MCF 10A (cell line): ENCODE measurements around the gene RAB12. TPM values are rescaled to one million over a fixed set of nuclear protein-coding genes. Genes with fewer than 3 reads are reported as not detected.

Experiments
- BruUV-seq: library from RNA; stranded (reverse); fragments of 400-500 nt; replicated peaks from 2 replicates; lab custom pipeline; 2021; lab: Mats Ljungman, UMichigan
- CTCF ChIA-PET: fragments of 300-600 bp; sonication (Branson Sonifier 250); formaldehyde crosslinking; extraction: SDS; loops from one replicate; lab custom pipeline; 2021; ENCODE audit warnings: antibody characterized with exemption, inconsistent platforms; lab: Yijun Ruan, JAX
- POLR2A ChIA-PET: fragments of 300-600, 350-650 bp; sonication (Branson Sonifier 250); formaldehyde crosslinking; extraction: SDS; loops from one replicate; lab custom pipeline; 2020; ENCODE audit warnings: antibody characterized with exemption, inconsistent platforms; lab: Yijun Ruan, JAX
- DNase-seq: peaks from one replicate; pipeline ENCODE4 v3.0.0-alpha.2; 2018; ENCODE audit not compliant: unreplicated experiment
- H3K27ac Mint-ChIP-seq: one replicate; pipeline ENCODE4 v1.8.0; 2022; ENCODE audit warnings: mild to moderate bottlenecking, low read depth, mixed read lengths; ENCODE audit not compliant: unreplicated experiment
- H3K27me3 Mint-ChIP-seq: one replicate; pipeline ENCODE4 v1.8.0; 2022; ENCODE audit warnings: mixed read lengths; ENCODE audit not compliant: insufficient read depth, unreplicated experiment
- H3K36me3 Mint-ChIP-seq: one replicate; pipeline ENCODE4 v1.8.0; 2022; ENCODE audit warnings: mild to moderate bottlenecking, moderate library complexity, mixed read lengths; ENCODE audit not compliant: insufficient read depth, unreplicated experiment
- H3K4me1 Mint-ChIP-seq: one replicate; pipeline ENCODE4 v1.8.0; 2022; ENCODE audit warnings: mixed read lengths; ENCODE audit not compliant: insufficient read depth, unreplicated experiment
- H3K4me3 Mint-ChIP-seq: one replicate; pipeline ENCODE4 v1.8.0; 2022; ENCODE audit warnings: mild to moderate bottlenecking, moderate library complexity, mixed read lengths; ENCODE audit not compliant: unreplicated experiment
- H3K9me3 Mint-ChIP-seq: one replicate; pipeline ENCODE4 v1.8.0; 2022; ENCODE audit warnings: mixed read lengths; ENCODE audit not compliant: unreplicated experiment
- CTCF ChIP-seq: fragments of 200-600 bp; IDR thresholded peaks from one replicate; pipeline ENCODE4 v1.8.0; 2022; ENCODE audit warnings: antibody characterized with exemption, mild to moderate bottlenecking; ENCODE audit not compliant: unreplicated experiment
- intact Hi-C: fragments of 100-400 bp; cut with micrococcal nuclease; formaldehyde crosslinking; loops from 2 replicates; pipeline ENCODE4 v1.14.1; 2022
- total RNA-seq: library from RNA; stranded (reverse); gene quantifications from 2 replicates; pipeline ENCODE4 v1.2.3, GENCODE V29; 2022

RAB12 gene
- total RNA-seq, 1 experiment from 2014 or later: 27.8 TPM

GRCh38 chr18:8684577-8684976, 75.3 kb downstream of the RAB12 start:
- no peak for TF ChIP-seq CTCF
- CTCF ChIA-PET: interaction anchor here (1.2 to 5.5 kb wide), 5 partner anchors 12 to 304 kb away, joined by 4 to 38 read pairs (median 13); no protein-coding TSS in a partner anchor
- no peak overlapping the region for H3K4me3 Mint-ChIP-seq

GRCh38 chr18:8685141-8685913, 76.1 kb downstream of the RAB12 start:
- Mint-ChIP-seq H3K4me3 (peak overlapping the region; percentile 54), H3K27ac (peak overlapping the region; percentile 92), H3K27me3 (no peaks in the 10 kb centered on the region), H3K4me1 (peaks cover 9% of the 10 kb centered on the region), H3K9me3 (no peaks in the 10 kb centered on the region), H3K36me3 (peaks cover 6% of the 10 kb centered on the region)
- intact Hi-C loops: no loop called here
- TF ChIP-seq CTCF: no peak
- peak; percentile 85 for DNase-seq
- POLR2A ChIA-PET: interaction anchor here (0.6 to 2.9 kb wide), 24 partner anchors 11 to 1005 kb away, joined by 3 to 23 read pairs (median 4); partner anchors contain the start of genes ANKRD12 and MTCL1
- TSS peak; percentile 83 for BruUV-seq
- CTCF ChIA-PET: interaction anchor here (0.6 to 5.5 kb wide), 11 partner anchors 11 to 523 kb away, joined by 3 to 38 read pairs (median 4); no protein-coding TSS in a partner anchor

More at GRCh38 chr18:8684577-8684976, 75.3 kb downstream of the RAB12 start:
- peak overlapping the region; percentile 92 for H3K27ac Mint-ChIP-seq
- peaks cover 9% of the 10 kb centered on the region for H3K4me1 Mint-ChIP-seq
- no TSS peak for BruUV-seq
- DNase-seq: no peak
- POLR2A ChIA-PET: interaction anchor here (0.9 to 2.9 kb wide), 8 partner anchors 12 to 417 kb away, joined by 3 to 23 read pairs (median 9); partner anchors contain the start of gene MTCL1
- intact Hi-C loops: no loop called here
- no peaks in the 10 kb centered on the region for H3K27me3 Mint-ChIP-seq
- no peaks in the 10 kb centered on the region for H3K9me3 Mint-ChIP-seq
- H3K36me3 Mint-ChIP-seq: peaks cover 6% of the 10 kb centered on the region

- CTCF ChIA-PET: interaction anchor here (0.6 to 5.5 kb wide), 11 partner anchors 10 to 524 kb away, joined by 3 to 38 read pairs (median 4); no protein-coding TSS in a partner anchor
Measured at GRCh38 chr18:8685914-8686216, 76.6 kb downstream of the RAB12 start.

More at GRCh38 chr18:8685914-8686216, 76.6 kb downstream of the RAB12 start:
- no peaks in the 10 kb centered on the region for H3K9me3 Mint-ChIP-seq
- peak overlapping the region; percentile 54 for H3K4me3 Mint-ChIP-seq
- H3K4me1 Mint-ChIP-seq: peaks cover 9% of the 10 kb centered on the region
- POLR2A ChIA-PET: interaction anchor here (0.6 to 2.9 kb wide), 21 partner anchors 11 to 451 kb away, joined by 3 to 23 read pairs (median 4); partner anchors contain the start of genes ANKRD12 and MTCL1
- intact Hi-C loops: no loop called here
- H3K36me3 Mint-ChIP-seq: peaks cover 6% of the 10 kb centered on the region
- no peaks in the 10 kb centered on the region for H3K27me3 Mint-ChIP-seq
- TF ChIP-seq CTCF: no peak
- DNase-seq: no peak
- no TSS peak for BruUV-seq
- peak overlapping the region; percentile 92 for H3K27ac Mint-ChIP-seq
